ENCODE data around the gene CCT7. TPM values are rescaled to one million over a fixed set of nuclear protein-coding genes. Genes with fewer than 3 reads are reported as not detected.

Gene CCT7
- total RNA-seq, 1 experiment from 2014 or later, result 482 TPM

- peaks cover 6% of the 10 kb centered on the region; the same call in 1 of the 2 replicates for H3K4me1 Mint-ChIP-seq
- no peaks in the 10 kb centered on the region for H3K9me3 Mint-ChIP-seq
- DNase-seq (ENCODE audit: low spot score) (no peak), ATAC-seq (no peak)
- CTCF ChIA-PET, result interaction anchor here (1.1 kb wide), 1 partner anchor 15 kb away, joined by 4 read pairs; no protein-coding TSS in a partner anchor
- peaks cover 48% of the 10 kb centered on the region for H3K36me3 Mint-ChIP-seq
- TF ChIP-seq ZNF263 (CRISPR knock-in tag; IDR thresholded peaks at IDR 0.05; ENCODE audit: low read depth), result no peak
- TF ChIP-seq, protein P1, sequence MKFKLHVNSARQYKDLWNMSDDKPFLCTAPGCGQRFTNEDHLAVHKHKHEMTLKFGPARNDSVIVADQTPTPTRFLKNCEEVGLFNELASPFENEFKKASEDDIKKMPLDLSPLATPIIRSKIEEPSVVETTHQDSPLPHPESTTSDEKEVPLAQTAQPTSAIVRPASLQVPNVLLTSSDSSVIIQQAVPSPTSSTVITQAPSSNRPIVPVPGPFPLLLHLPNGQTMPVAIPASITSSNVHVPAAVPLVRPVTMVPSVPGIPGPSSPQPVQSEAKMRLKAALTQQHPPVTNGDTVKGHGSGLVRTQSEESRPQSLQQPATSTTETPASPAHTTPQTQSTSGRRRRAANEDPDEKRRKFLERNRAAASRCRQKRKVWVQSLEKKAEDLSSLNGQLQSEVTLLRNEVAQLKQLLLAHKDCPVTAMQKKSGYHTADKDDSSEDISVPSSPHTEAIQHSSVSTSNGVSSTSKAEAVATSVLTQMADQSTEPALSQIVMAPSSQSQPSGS (CRISPR knock-in tag; IDR thresholded peaks at IDR 0.05; ENCODE audit: borderline replicate concordance, low read depth), result no peak
- no peak for TF ChIP-seq RELA (CRISPR knock-in tag; IDR thresholded peaks at IDR 0.05; ENCODE audit: borderline replicate concordance)
- no peak for TF ChIP-seq ZNF219 (CRISPR knock-in tag; IDR thresholded peaks at IDR 0.05; ENCODE audit: borderline replicate concordance)
- no peak for TF ChIP-seq HMGXB4 (CRISPR knock-in tag; IDR thresholded peaks at IDR 0.05)
- TF ChIP-seq PRRX2 (CRISPR knock-in tag; IDR thresholded peaks at IDR 0.05), result no peak
- TF ChIP-seq ATF6 (CRISPR knock-in tag; IDR thresholded peaks at IDR 0.05), result no peak
- TF ChIP-seq TEAD4 (CRISPR knock-in tag; IDR thresholded peaks at IDR 0.05), result no peak
- H3K4me3 Mint-ChIP-seq, result no peak overlapping the region
- no peak overlapping the region for H3K27ac Mint-ChIP-seq
- no peaks in the 10 kb centered on the region for H3K27me3 Mint-ChIP-seq (ENCODE audit: low read depth)
- POLR2A ChIA-PET, result interaction anchor here (1.4 kb wide), 1 partner anchor 15 kb away, joined by 5 read pairs; no protein-coding TSS in a partner anchor
These were observed 19.3 kb downstream of the CCT7 start for GRCh38 chr2:73253400-73253799.

- TF ChIP-seq ZNF671 (CRISPR knock-in tag; IDR thresholded peaks at IDR 0.05) (no peak), TP53 (CRISPR knock-in tag; IDR thresholded peaks at IDR 0.05) (no peak), RORB (CRISPR knock-in tag; IDR thresholded peaks at IDR 0.05) (no peak), ZNF121 (CRISPR knock-in tag; IDR thresholded peaks at IDR 0.05) (no peak)
- TF ChIP-seq, protein P2, sequence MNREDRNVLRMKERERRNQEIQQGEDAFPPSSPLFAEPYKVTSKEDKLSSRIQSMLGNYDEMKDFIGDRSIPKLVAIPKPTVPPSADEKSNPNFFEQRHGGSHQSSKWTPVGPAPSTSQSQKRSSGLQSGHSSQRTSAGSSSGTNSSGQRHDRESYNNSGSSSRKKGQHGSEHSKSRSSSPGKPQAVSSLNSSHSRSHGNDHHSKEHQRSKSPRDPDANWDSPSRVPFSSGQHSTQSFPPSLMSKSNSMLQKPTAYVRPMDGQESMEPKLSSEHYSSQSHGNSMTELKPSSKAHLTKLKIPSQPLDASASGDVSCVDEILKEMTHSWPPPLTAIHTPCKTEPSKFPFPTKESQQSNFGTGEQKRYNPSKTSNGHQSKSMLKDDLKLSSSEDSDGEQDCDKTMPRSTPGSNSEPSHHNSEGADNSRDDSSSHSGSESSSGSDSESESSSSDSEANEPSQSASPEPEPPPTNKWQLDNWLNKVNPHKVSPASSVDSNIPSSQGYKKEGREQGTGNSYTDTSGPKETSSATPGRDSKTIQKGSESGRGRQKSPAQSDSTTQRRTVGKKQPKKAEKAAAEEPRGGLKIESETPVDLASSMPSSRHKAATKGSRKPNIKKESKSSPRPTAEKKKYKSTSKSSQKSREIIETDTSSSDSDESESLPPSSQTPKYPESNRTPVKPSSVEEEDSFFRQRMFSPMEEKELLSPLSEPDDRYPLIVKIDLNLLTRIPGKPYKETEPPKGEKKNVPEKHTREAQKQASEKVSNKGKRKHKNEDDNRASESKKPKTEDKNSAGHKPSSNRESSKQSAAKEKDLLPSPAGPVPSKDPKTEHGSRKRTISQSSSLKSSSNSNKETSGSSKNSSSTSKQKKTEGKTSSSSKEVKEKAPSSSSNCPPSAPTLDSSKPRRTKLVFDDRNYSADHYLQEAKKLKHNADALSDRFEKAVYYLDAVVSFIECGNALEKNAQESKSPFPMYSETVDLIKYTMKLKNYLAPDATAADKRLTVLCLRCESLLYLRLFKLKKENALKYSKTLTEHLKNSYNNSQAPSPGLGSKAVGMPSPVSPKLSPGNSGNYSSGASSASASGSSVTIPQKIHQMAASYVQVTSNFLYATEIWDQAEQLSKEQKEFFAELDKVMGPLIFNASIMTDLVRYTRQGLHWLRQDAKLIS (CRISPR knock-in tag; IDR thresholded peaks at IDR 0.05; ENCODE audit: borderline replicate concordance), result no peak
- Mint-ChIP-seq H3K4me1 (peaks cover 6% of the 10 kb centered on the region; the same call in 1 of the 2 replicates), H3K9me3 (no peaks in the 10 kb centered on the region), H3K36me3 (peaks cover 44% of the 10 kb centered on the region), H3K4me3 (no peak overlapping the region), H3K27me3 (ENCODE audit: low read depth) (no peaks in the 10 kb centered on the region), H3K27ac (no peak overlapping the region)
- DNase-seq (ENCODE audit: low spot score), result no peak
- ATAC-seq, result peak; percentile 9; the same call in 1 of the 2 replicates
- CTCF ChIA-PET, result interaction anchor here (1.0 to 1.1 kb wide), 2 partner anchors 15 to 40 kb away, joined by 4 read pairs; partner anchors contain the start of gene EGR4
- POLR2A ChIA-PET, result interaction anchor here (1.4 kb wide), 1 partner anchor 15 kb away, joined by 5 read pairs; no protein-coding TSS in a partner anchor
These were observed 19.8 kb downstream of the CCT7 start for GRCh38 chr2:73253901-73254300.

All from WTC11 (cell line).